CD4-positive, alpha-beta T cell (primary cell): ENCODE measurements around the gene PODN. TPM values are rescaled to one million over a fixed set of nuclear protein-coding genes. Genes with fewer than 3 reads are reported as not detected.

Experiments
- ATAC-seq: fragments of 200-7000 bp; cut with Tn5 transposase; one replicate; pipeline ENCODE4 v1.10.0; 2022; ENCODE audit warnings: mild to moderate bottlenecking; ENCODE audit not compliant: poor library complexity
- CTCF ChIA-PET: fragments of 350-600 bp; sonication (Branson Sonifier 250); formaldehyde crosslinking; loops from one replicate; lab custom pipeline; 2021; ENCODE audit warnings: antibody characterized with exemption, inconsistent platforms; lab: Charles Lee
- POLR2A ChIA-PET: fragments of 350-600 bp; sonication (Branson Sonifier 250); formaldehyde crosslinking; loops from one replicate; lab custom pipeline; 2021; ENCODE audit warnings: antibody characterized with exemption, inconsistent platforms; lab: Charles Lee
- DNase-seq, 14 experiments: peaks; one replicate each; pipeline ENCODE4 v3.0.0-alpha.2; 2013 to 2020; ENCODE audit warnings: mixed read lengths in 2 of 14
- H3K27ac ChIP-seq, 2 donors: one replicate each; pipeline versions ENCODE4 v1.5.1 to v1.7.0; 2013; ENCODE audit warnings: low read length in 2 of 2, low read depth in 1 of 2, mild to moderate bottlenecking in 1 of 2
- H3K27me3 ChIP-seq, 2 experiments: 1 replicate in 1 of 2; 2 replicates in 1 of 2; pipeline versions ENCODE4 v1.6.1 to v1.7.0; 2013; ENCODE audit warnings: low read length in 2 of 2, control low read depth in 1 of 2, mild to moderate bottlenecking in 1 of 2, moderate library complexity in 1 of 2; ENCODE audit not compliant: insufficient read depth in 2 of 2, control insufficient read depth in 1 of 2
- H3K36me3 ChIP-seq: one replicate; pipeline ENCODE4 v1.6.1; 2013; ENCODE audit warnings: low read length, control low read depth; ENCODE audit not compliant: insufficient read depth
- H3K4me1 ChIP-seq: one replicate; pipeline ENCODE4 v1.6.1; 2013; ENCODE audit warnings: low read length, control low read depth; ENCODE audit not compliant: insufficient read depth
- H3K4me3 ChIP-seq: one replicate; pipeline ENCODE4 v1.5.1; 2013; ENCODE audit warnings: mild to moderate bottlenecking, low read length, moderate library complexity
- H3K9me3 ChIP-seq, 2 experiments: 1 replicate in 1 of 2; 2 replicates in 1 of 2; pipeline versions ENCODE4 v1.6.1 to v1.7.0; 2013; ENCODE audit warnings: low read length in 2 of 2, mild to moderate bottlenecking in 2 of 2, control low read depth in 1 of 2, moderate library complexity in 1 of 2; ENCODE audit not compliant: control insufficient read depth in 1 of 2, insufficient read depth in 1 of 2
- H3K27ac Mint-ChIP-seq: one replicate; pipeline ENCODE4 v1.8.0; 2020; ENCODE audit warnings: mixed read lengths
- H3K27me3 Mint-ChIP-seq: one replicate; pipeline ENCODE4 v1.8.0; 2021; ENCODE audit warnings: mixed read lengths
- H3K36me3 Mint-ChIP-seq: one replicate; pipeline ENCODE4 v1.8.0; 2021; ENCODE audit warnings: low read depth, mixed read lengths
- H3K4me1 Mint-ChIP-seq: one replicate; pipeline ENCODE4 v1.8.0; 2021; ENCODE audit warnings: low read depth, mixed read lengths
- H3K4me3 Mint-ChIP-seq: one replicate; pipeline ENCODE4 v1.8.0; 2020; ENCODE audit warnings: mild to moderate bottlenecking, mixed read lengths
- H3K9me3 Mint-ChIP-seq: one replicate; pipeline ENCODE4 v1.8.0; 2020; ENCODE audit warnings: mixed read lengths
- CTCF ChIP-seq: fragments of 200-600 bp; IDR thresholded peaks from one replicate; pipeline ENCODE4 v1.8.0; 2022; ENCODE audit warnings: antibody characterized with exemption, mild to moderate bottlenecking
- intact Hi-C, 2 experiments: fragments of 100-400 bp; cut with DNase I in 1 of 2; cut with micrococcal nuclease in 1 of 2; formaldehyde crosslinking; loops; one replicate each; pipeline versions ENCODE4 v1.15.1 to v1.9.0; 2023 to 2025; cut with DNase I, micrococcal nuclease
- polyA plus RNA-seq, 2 donors: library from polyadenylated mRNA; unstranded; fragments of 120-200 nt; gene quantifications; one replicate each; pipeline ENCODE4 v1.2.1, GENCODE V29; 2013
- total RNA-seq, 174 experiments: library from RNA in 2 of 174; stranded (reverse) in 2 of 174; gene quantifications; one replicate each; pipeline ENCODE4 v1.2.3 and lab custom pipeline; 2021 to 2026

Gene PODN
- total RNA-seq (not detected), total RNA-seq (lab: John Stamatoyannopoulos, UW) (0 to 0.24 (median 0) reads per million in 172 experiments)
- polyA plus RNA-seq (2013, experiment 1 of 2), result 0.06 TPM
- 0.18 TPM for polyA plus RNA-seq (2013, experiment 2 of 2)

- TF ChIP-seq CTCF, result no peak
- DNase-seq (no peak), ATAC-seq (no peak)
- Mint-ChIP-seq H3K27me3 (peaks cover 42% of the 10 kb centered on the region), H3K36me3 (no peaks in the 10 kb centered on the region), H3K27ac (no peak within 1 kb of the TSS), H3K4me3 (peak within 1 kb of the TSS; percentile 60), H3K9me3 (no peaks in the 10 kb centered on the region), H3K4me1 (peaks cover 17% of the 10 kb centered on the region)
- Histone ChIP-seq H3K27ac (no peak within 1 kb of the TSS), H3K4me1 (peaks cover 20% of the 10 kb centered on the region), H3K4me3 (peak within 1 kb of the TSS; percentile 28), H3K27me3 (peaks cover 35 to 55% of the 10 kb centered on the region in 2 experiments), H3K9me3 (peaks cover 0 to 14% of the 10 kb centered on the region in 2 experiments), H3K36me3 (no peaks in the 10 kb centered on the region)
- ChIA-PET POLR2A (no interaction called here), CTCF (no interaction called here)
- intact Hi-C loops, result no loop called here
Measured at GRCh38 chr1:53061859-53062707, at the start of gene PODN. PODN (plus strand) TSS chr1:53062213; CDS start chr1:53069856, 7,643 bp downstream.

DNA sequence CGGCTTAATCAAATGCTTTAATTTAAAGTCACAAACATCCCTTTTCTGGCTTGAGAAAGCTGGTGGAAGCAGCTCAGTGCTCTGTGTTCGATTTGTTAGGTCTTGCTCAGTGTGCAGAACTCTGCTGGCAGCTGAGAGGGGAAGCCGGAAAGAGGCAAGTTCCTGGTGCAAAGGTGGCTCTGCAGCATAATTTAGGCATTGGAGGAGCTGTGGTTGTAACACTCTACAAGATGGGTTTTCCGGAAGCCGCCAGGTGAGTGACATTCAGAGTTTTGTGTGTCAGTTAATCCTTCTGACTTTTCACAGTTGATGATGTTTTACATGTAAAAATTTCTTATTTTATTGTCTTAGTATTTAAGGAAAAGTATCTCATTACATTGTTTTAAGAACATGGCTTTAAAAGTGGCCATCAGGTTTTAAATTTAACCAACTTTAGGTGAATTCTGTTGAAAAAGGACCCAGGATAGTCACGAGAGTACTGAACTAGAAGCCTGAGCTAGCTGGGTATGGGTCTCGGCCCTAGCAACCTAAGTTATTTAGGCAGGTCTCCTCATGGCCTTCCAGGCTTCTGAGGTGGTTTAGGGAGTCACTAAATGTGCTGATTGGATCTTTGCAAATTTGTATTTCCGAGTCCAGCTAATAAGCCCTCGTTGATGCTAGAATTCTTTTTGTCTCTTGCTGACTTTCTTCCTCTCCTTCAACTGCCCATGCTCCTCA, 47.1 kb upstream of the PODN start:
- ChIA-PET CTCF (interaction anchor here (1.9 kb wide), 1 partner anchor 93 kb away, joined by 6 read pairs; the partner anchor contains the start of gene ECHDC2), POLR2A (interaction anchor here (0.6 to 2.0 kb wide), 10 partner anchors 12 to 960 kb away, joined by 3 to 11 read pairs (median 4); partner anchors contain the start of genes ECHDC2, IFT25, LRRC42 and SCP2)
- no peaks in the 10 kb centered on the region for H3K9me3 ChIP-seq
- peak; percentile 100 for ATAC-seq
- Mint-ChIP-seq H3K4me1 (peaks cover 38% of the 10 kb centered on the region), H3K9me3 (no peaks in the 10 kb centered on the region), H3K36me3 (peaks cover 30% of the 10 kb centered on the region), H3K27ac (peak overlapping the region; percentile 41), H3K4me3 (peak overlapping the region; percentile 88), H3K27me3 (no peaks in the 10 kb centered on the region)
- peak overlapping the region; percentile 58 for H3K4me3 ChIP-seq
- no peak for TF ChIP-seq CTCF
- no peaks in the 10 kb centered on the region for H3K27me3 ChIP-seq
- peaks cover 9% of the 10 kb centered on the region for H3K4me1 ChIP-seq
- no peak overlapping the region for H3K27ac ChIP-seq
- peaks cover 2% of the 10 kb centered on the region for H3K36me3 ChIP-seq
- DNase-seq, result peak; percentile 62 to 95 (median 69)
- intact Hi-C loops, result loop anchor here (2.0 to 10.0 kb wide), 7 partner anchors 90 to 1288 kb away; partner anchors contain the start of genes ECHDC2 (in 2 of the 2), CPT2 (in 1 of the 2), NRDC (in 1 of the 2) and SCP2 (in 1 of the 2)

- Histone ChIP-seq H3K27me3 (no peaks in the 10 kb centered on the region), H3K27ac (no peak overlapping the region), H3K4me3 (peak overlapping the region; percentile 58), H3K36me3 (peaks cover 2% of the 10 kb centered on the region), H3K4me1 (peaks cover 9% of the 10 kb centered on the region), H3K9me3 (no peaks in the 10 kb centered on the region)
- ATAC-seq (no peak), DNase-seq (no peak)
- Mint-ChIP-seq H3K36me3 (peaks cover 30% of the 10 kb centered on the region), H3K27ac (peak overlapping the region; percentile 38), H3K4me1 (peaks cover 38% of the 10 kb centered on the region), H3K4me3 (peak overlapping the region; percentile 88), H3K27me3 (no peaks in the 10 kb centered on the region), H3K9me3 (no peaks in the 10 kb centered on the region)
- no peak for TF ChIP-seq CTCF
- ChIA-PET POLR2A (interaction anchor here (0.8 kb wide), 1 partner anchor 120 kb away, joined by 3 read pairs; no protein-coding TSS in a partner anchor), CTCF (interaction anchor here (1.9 kb wide), 1 partner anchor 94 kb away, joined by 6 read pairs; the partner anchor contains the start of gene ECHDC2)
- intact Hi-C loops, result loop anchor here (2.0 to 10.0 kb wide), 7 partner anchors 91 to 1288 kb away; partner anchors contain the start of genes ECHDC2 (in 2 of the 2), CPT2 (in 1 of the 2), NRDC (in 1 of the 2) and SCP2 (in 1 of the 2)
Measured at GRCh38 chr1:53015508-53015860, 46.5 kb upstream of the PODN start.
